ENCODE results near the gene KCNIP1.

- TF ChIP-seq CTCF (optimal IDR thresholded peaks at IDR 0.05 in 1 of 3, IDR thresholded peaks at IDR 0.05 in 1 of 3, conservative IDR thresholded peaks at IDR 0.05 in 1 of 3; ENCODE audit: extremely low read depth in 1 of 3, insufficient read depth in 2 of 3, low read length in 3 of 3) (no peak), EZH2 (IDR thresholded peaks at IDR 0.05; ENCODE audit: low read length) (no peak)
Measured at GRCh38 chr5:170757669-170758068, 253.8 kb downstream of the KCNIP1 start.

All from keratinocyte (primary cell).